ENCODE measurements around the gene ERRFI1.

- TF ChIP-seq CTCF (IDR thresholded peaks at IDR 0.05; ENCODE audit: borderline replicate concordance, extremely low read depth, low read length, poor library complexity, severe bottlenecking) (no peak), EZH2 (IDR thresholded peaks at IDR 0.05; ENCODE audit: borderline replicate concordance, low read depth, low read length, severe bottlenecking) (no peak)
Observed at GRCh38 chr1:8023287-8023994, 2.7 kb downstream of the ERRFI1 start.

Data from DND-41 (cell line).